K562 (cell line): ENCODE data around the gene INCA1. TPM values are rescaled to one million over a fixed set of nuclear protein-coding genes. Genes with fewer than 3 reads are reported as not detected.

Experiments
- E4F1 ChIP-seq: fragments of 250-450 bp; sonication (Bioruptor Pico); IDR thresholded peaks from 2 replicates; pipeline ENCODE4 v1.5.0; 2021; ENCODE audit warnings: mild to moderate bottlenecking, borderline replicate concordance
- FOXM1 ChIP-seq, 2 experiments: fragments of 450-650 bp in 1 of 2; sonication (generic) in 1 of 2; formaldehyde crosslinking in 1 of 2; IDR thresholded peaks; 2 replicates each; pipeline versions ENCODE4 v1.6.1 to v1.9.0; 2017 to 2022; ENCODE audit warnings: low read depth in 2 of 2, mild to moderate bottlenecking in 2 of 2, missing genetic modification reagents in 1 of 2, moderate library complexity in 1 of 2
- MAX ChIP-seq: sonication (generic); formaldehyde crosslinking; IDR thresholded peaks from 2 replicates; pipeline ENCODE4 v1.9.0; 2022; ENCODE audit warnings: mild to moderate bottlenecking, missing genetic modification reagents
- NCOA4 ChIP-seq: fragments of 450-650 bp; IDR thresholded peaks from 2 replicates; pipeline ENCODE4 v1.6.1; 2018; ENCODE audit warnings: mild to moderate bottlenecking; ENCODE audit not compliant: partially characterized antibody
- NELFE ChIP-seq: IDR thresholded peaks from 2 replicates; pipeline ENCODE4 v1.6.1; 2011; ENCODE audit warnings: mild to moderate bottlenecking; ENCODE audit not compliant: insufficient read depth, insufficient read length
- SFPQ ChIP-seq: fragments of 200-400 bp; formaldehyde crosslinking; IDR thresholded peaks from 2 replicates; pipeline ENCODE4 v1.6.1; 2017; ENCODE audit warnings: mild to moderate bottlenecking, low read depth, low read length, moderate library complexity
- SUPT5H ChIP-seq: fragments of 450-650 bp; IDR thresholded peaks from 2 replicates; pipeline ENCODE4 v1.6.1; 2016
- VEZF1 ChIP-seq: fragments of 200-800 bp; sonication (Bioruptor generic); IDR thresholded peaks from 2 replicates; pipeline ENCODE4 v1.6.1; 2017; ENCODE audit warnings: missing genetic modification characterization, missing compliant biosample characterization
- ZBTB11 ChIP-seq, 3 experiments: fragments of 200-800 bp in 1 of 3; fragments of 250-450 bp in 1 of 3; fragments of 450-650 bp in 1 of 3; sonication (Bioruptor Pico) in 1 of 3; sonication (Bioruptor generic) in 1 of 3; formaldehyde crosslinking in 1 of 3; IDR thresholded peaks; 2 replicates each; pipeline versions ENCODE4 v1.6.1 to v1.8.0; 2016 to 2022; ENCODE audit warnings: mild to moderate bottlenecking in 2 of 3, missing genetic modification characterization in 2 of 3, missing compliant biosample characterization in 1 of 3, moderate library complexity in 1 of 3
- ZEB2 ChIP-seq: fragments of 450-650 bp; IDR thresholded peaks from 2 replicates; pipeline ENCODE4 v1.6.1; 2016
- polyA plus RNA-seq, 8 experiments: library from polyadenylated mRNA; depleted of rRNA in 4 of 8; stranded (reverse) in 5 of 8; unstranded in 3 of 8; fragments of >200 nt; fragmentation: Nextera tagmentation in 2 of 8; fragmentation: Illumina TruSeq in 1 of 8; extraction: Ambion mirVana in 2 of 8; extraction: Trizol in 1 of 8; gene quantifications; 2 replicates each; pipeline versions ENCODE4 v1.2.1 to v1.2.3, GENCODE V29; 2011 to 2014; ENCODE audit warnings: inconsistent platforms in 1 of 8, missing spikeins in 1 of 8
- total RNA-seq, 7 experiments: library from RNA; depleted of rRNA in 6 of 7; stranded (reverse); fragments of >200 nt in 6 of 7; fragmentation: Illumina TruSeq in 2 of 7; extraction: Trizol in 2 of 7; gene quantifications; 2 replicates each; pipeline versions ENCODE4 v1.2.1 to v1.2.3, GENCODE V29; 2011 to 2021; ENCODE audit warnings: low replicate concordance in 1 of 7

Gene INCA1
- total and polyA plus RNA-seq, 9 of the 15 experiments (the other 6 are each of a cell fraction or from before 2014, with no cell fraction given): 0.08 to 0.50 (median 0.13) TPM; not detected in 4

- TF ChIP-seq SFPQ (no peak), NELFE (no peak), VEZF1 (peak; percentile 85), ZEB2 (no peak), E4F1 (CRISPR knock-in tag) (no peak), NCOA4 (no peak), FOXM1 (IDR thresholded peaks at IDR 0.05; ENCODE audit: low read depth) (peak; percentile 68), FOXM1 (CRISPR knock-in tag; IDR thresholded peaks at IDR 0.05; ENCODE audit: low read depth) (0 out of 2 replicates have a peak, but pooled peaks have one; percentile 39), MAX (peak; percentile 65), ZBTB11 (CRISPR knock-in tag; IDR thresholded peaks at IDR 0.05) (peak; percentile 59 to 95 (median 88); a peak in 4 of 6 replicates), SUPT5H (peak; percentile 90)
Measured at GRCh38 chr17:4948166-4948930, 49.0 kb downstream of the INCA1 start, which contains the start of gene PFN1 (continued).
